NCI-H128 (cell line): ENCODE data around the gene TMEM171.

ENCODE experiments used
- DNase-seq: peaks from one replicate; lab custom pipeline; 2025; ENCODE audit not compliant: unreplicated experiment; lab: John Stamatoyannopoulos, UW

TMEM171 gene

GRCh38 chr5:73120222-73121118, at the start of gene TMEM171:
Gene TMEM171, plus strand, starts transcription at chr5:73120575. Its CDS starts 2,799 bp downstream, at chr5:73123374.
- DNase-seq: no peak

- no peak for DNase-seq
These were observed 39.3 kb upstream of the TMEM171 start for GRCh38 chr5:73081093-73081492.

- no peak for DNase-seq
These were observed 32.3 kb upstream of the TMEM171 start for GRCh38 chr5:73088026-73088425.

- DNase-seq: no peak
These were observed 26.4 kb upstream of the TMEM171 start for GRCh38 chr5:73093943-73094342.

- no peak for DNase-seq
These were observed 26.0 kb upstream of the TMEM171 start for GRCh38 chr5:73094415-73094814.

- DNase-seq: no peak
These were observed 24.7 kb upstream of the TMEM171 start for GRCh38 chr5:73095564-73096238.

- no peak for DNase-seq
These were observed 24.2 kb upstream of the TMEM171 start for GRCh38 chr5:73096239-73096575.

- DNase-seq: no peak
These were observed 22.6 kb upstream of the TMEM171 start for GRCh38 chr5:73097740-73098139.

GRCh38 chr5:73100109-73100508, 20.3 kb upstream of the TMEM171 start:
- DNase-seq: no peak

GRCh38 chr5:73103870-73104299, 16.5 kb upstream of the TMEM171 start:
- no peak for DNase-seq

GRCh38 chr5:73104326-73104725, 16.0 kb upstream of the TMEM171 start:
- DNase-seq: no peak

GRCh38 chr5:73106335-73106734, 14.0 kb upstream of the TMEM171 start:
- DNase-seq: no peak

GRCh38 chr5:73110190-73110589, 10.2 kb upstream of the TMEM171 start:
- no peak for DNase-seq

- no peak for DNase-seq
These were observed 8.8 kb upstream of the TMEM171 start for GRCh38 chr5:73111536-73111935.

- no peak for DNase-seq
These were observed 8.0 kb upstream of the TMEM171 start for GRCh38 chr5:73112359-73112758.

- DNase-seq: no peak
These were observed 6.2 kb upstream of the TMEM171 start for GRCh38 chr5:73114044-73114688.

GRCh38 chr5:73115399-73116051, 4.8 kb upstream of the TMEM171 start:
- DNase-seq: no peak

GRCh38 chr5:73116506-73116905, 3.9 kb upstream of the TMEM171 start:
- DNase-seq: no peak

- DNase-seq: no peak
These were observed 3.2 kb upstream of the TMEM171 start for GRCh38 chr5:73117088-73117740.

- no peak for DNase-seq
These were observed 1.9 kb upstream of the TMEM171 start for GRCh38 chr5:73118391-73118973.
